Measurements from ENCODE around the gene CST11.

DNA sequence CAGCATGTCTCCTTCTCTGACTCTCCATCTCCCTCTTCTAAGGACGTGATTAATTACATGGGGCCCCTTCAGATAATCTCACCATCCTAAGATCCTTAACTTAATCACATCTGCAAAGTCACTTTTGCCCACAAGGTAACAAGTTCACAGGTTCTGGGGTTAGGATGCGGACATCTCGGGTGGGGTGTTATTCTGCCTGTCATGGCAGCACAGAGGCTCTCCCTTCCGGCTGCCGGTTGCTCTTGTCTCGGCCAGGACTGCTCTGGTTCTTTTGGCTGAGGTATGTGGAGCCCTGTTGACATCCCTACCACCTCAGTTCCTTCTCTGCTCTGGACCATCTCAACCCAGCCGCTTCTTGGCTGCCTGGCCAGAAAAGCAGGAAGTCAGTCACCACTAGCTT lies 4.2 kb upstream of the CST11 start:
- TF ChIP-seq POLR2A (IDR thresholded peaks at IDR 0.05): no peak
- TF ChIP-seq, protein P1, sequence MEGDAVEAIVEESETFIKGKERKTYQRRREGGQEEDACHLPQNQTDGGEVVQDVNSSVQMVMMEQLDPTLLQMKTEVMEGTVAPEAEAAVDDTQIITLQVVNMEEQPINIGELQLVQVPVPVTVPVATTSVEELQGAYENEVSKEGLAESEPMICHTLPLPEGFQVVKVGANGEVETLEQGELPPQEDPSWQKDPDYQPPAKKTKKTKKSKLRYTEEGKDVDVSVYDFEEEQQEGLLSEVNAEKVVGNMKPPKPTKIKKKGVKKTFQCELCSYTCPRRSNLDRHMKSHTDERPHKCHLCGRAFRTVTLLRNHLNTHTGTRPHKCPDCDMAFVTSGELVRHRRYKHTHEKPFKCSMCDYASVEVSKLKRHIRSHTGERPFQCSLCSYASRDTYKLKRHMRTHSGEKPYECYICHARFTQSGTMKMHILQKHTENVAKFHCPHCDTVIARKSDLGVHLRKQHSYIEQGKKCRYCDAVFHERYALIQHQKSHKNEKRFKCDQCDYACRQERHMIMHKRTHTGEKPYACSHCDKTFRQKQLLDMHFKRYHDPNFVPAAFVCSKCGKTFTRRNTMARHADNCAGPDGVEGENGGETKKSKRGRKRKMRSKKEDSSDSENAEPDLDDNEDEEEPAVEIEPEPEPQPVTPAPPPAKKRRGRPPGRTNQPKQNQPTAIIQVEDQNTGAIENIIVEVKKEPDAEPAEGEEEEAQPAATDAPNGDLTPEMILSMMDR (IDR thresholded peaks at IDR 0.05): no peak
